ENCODE measurements around the gene TMEM151A.
"Not testable (repeated sequence)": the region's sequence is repeated elsewhere in the genome, so short reads cannot be mapped to it uniquely, and the experiment has no call there.

TMEM151A gene

GRCh38 chr11:66291706-66292542, at the start of gene TMEM151A:
TSS of gene TMEM151A (plus strand) at chr11:66291894. CDS start at chr11:66292014, 120 bp downstream.
- no peak for DNase-seq (ENCODE audit: low read depth in 2 of 2)

DNA sequence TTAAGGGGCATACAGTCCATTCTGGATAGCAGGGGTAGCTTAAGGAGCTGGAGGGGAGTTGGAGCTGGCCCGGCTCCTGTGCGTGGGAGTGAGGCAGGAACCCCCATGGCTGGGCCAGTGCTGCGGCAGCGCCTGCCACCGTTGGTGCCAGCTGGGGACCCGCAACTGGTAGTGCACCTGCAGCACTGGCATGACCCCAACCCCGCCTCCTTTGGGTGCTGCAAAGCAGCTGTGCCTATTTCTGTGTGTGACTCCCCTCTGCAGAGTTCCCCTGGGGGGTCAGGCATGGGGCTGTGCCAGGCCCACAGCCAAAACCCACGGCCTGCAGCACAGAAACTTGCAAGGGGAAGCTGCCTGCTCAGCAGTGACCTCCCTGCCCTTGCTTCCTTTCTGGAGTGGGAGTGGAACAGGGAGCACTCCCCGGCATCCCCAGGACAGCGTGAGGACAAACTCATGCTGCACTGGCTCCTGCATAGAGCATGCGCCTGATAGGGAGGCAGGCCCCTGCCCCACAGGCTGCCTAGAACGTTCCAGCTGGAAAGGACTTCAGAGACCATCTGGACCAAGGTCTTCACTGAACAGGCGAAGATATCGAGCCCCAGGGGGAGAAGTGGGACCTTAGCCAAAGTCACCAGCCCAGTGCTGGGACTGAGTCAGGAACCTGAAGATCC, 49.5 kb upstream of the TMEM151A start:
- DNase-seq (ENCODE audit: low read depth in 2 of 2): no peak

DNA sequence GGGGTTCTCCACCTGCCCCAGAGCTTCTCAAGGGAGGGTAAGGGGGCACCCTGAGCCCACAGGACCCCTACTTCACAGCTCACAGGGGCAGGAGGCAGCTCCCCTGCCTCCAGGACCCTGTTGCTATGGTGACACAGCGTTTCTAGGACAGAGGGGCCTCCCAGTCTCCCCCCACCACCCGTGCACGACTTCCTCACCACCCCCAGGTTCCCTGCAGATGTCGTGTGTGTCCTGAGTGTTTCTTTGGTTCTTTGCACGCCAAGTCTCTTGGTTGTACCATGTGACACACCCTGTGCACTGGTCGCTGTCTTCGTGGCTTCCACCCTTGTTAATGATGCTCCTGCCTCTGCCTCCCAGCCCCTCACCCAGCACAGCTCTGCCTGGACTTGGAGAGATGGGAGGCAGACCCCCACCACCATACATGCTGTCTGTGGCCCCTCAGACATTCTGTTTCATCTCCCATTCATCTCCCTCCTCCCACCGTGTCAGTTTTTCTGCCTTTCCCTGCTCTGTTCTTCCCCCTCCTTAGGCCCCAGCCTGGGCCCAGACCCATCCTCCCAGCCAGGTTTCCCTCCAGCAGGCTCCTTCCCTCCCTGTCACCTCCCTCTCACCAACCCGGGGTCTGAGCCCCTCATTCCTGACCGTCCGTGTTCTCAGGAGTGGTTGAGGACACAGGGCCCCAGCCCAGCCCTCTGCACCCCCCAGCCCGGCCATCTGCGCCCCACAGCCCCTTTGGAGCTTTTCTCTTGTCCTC, 47.7 kb upstream of the TMEM151A start:
- no peak for DNase-seq (ENCODE audit: low read depth in 2 of 2)

DNA sequence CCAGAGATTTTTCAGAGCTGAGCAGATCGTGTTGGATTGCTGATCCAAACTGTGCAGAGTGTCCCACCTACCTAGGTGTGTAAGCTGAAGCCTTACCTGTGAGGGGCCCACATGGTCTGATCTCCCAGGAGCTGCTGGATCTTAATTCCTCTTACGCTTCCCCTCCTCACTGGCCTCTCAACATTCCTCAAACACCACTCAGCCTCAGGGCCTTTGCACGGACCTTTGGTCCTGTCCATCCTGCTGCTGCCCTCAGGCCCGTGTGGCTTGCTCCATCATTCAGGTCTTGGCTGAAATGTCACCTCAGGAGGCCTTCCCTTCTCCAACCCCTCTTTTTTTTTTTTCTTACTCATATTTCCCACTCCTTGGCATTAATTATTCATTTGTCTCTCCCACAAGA, 44.4 kb upstream of the TMEM151A start:
- DNase-seq (ENCODE audit: low read depth in 2 of 2): no peak

DNA sequence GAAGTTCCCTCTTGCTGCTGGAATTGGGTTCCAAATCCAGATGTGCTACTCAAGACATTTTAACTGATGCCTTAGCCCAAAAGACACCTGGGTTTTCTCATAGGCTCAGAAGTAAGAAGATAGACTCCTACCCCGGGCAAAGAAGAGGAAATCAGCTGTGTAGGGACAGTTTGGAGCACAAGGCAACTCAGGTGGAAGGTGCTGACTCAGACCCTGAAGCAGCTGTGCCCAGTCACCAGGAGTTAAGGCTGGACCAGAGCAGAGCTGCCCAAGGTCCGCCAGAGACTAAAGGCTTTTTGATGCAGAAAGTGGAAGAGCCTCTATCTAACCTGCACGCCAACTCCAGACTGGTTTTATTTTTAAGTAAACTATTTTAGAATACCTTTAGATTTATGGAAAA, 43.9 kb upstream of the TMEM151A start:
- DNase-seq (ENCODE audit: low read depth in 2 of 2): no peak

DNA sequence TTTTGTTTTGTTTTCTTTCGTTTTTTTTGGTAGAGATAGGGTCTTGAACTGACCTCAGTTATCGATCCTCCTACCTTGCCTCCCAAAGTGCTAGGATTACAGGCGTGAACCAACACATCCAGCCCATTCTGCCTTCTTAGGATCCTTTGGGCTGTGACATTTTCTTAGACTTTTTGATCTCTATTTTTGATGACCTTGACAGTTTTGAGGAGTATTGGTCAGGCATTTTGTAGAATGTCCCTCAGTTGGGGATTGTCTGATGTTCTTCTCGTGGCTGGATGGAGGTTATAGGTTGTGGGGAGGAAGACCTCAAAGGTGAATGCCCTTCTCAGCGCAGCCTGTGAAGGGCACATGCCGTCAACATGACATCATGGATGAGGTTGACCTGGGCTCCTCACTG, 42.8 kb upstream of the TMEM151A start:
- no peak for DNase-seq (ENCODE audit: low read depth in 2 of 2)

- DNase-seq (ENCODE audit: low read depth in 2 of 2): no peak
Observed at GRCh38 chr11:66251809-66252208, 39.9 kb upstream of the TMEM151A start.

DNA sequence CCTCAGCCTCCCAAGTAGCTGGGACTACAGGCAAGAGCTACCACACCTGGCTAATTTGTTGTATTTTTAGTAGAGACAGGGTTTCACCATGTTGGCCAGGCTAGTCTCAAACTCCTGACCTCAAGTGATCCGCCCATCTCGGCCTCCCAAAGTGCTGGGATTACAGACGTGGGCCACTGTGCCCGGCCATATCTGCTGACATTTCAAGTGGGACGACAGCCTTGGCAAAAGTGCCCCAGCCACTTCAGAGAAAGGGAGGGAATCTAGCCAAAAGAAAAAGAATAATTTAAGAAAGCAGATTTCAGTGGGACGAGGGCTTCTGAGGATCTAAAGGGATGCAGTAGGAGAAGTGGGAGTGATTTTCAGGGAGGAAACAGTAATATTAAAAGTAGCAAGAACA, 38.6 kb upstream of the TMEM151A start:
- DNase-seq (ENCODE audit: low read depth in 2 of 2): not testable (repeated sequence)

DNA sequence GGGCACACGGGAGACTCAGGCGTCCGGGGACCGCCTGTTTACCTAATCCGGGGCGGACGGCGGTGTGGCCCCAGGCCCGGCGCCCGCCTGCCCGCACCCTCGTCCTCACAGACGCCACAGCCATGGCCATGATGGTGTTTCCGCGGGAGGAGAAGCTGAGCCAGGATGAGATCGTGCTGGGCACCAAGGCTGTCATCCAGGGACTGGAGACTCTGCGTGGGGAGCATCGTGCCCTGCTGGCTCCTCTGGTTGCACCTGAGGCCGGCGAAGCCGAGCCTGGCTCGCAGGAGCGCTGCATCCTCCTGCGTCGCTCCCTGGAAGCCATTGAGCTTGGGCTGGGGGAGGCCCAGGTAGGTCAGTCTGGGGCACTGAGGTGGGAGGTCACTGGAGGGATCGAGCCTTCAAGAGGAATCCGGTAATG, 33.2 kb upstream of the TMEM151A start:
- no peak for DNase-seq (ENCODE audit: low read depth in 2 of 2)

- DNase-seq (ENCODE audit: low read depth in 2 of 2): no peak
Observed at GRCh38 chr11:66259225-66259624, 32.5 kb upstream of the TMEM151A start.

GRCh38 chr11:66259956-66260355, 31.7 kb upstream of the TMEM151A start:
- no peak for DNase-seq (ENCODE audit: low read depth in 2 of 2)

DNA sequence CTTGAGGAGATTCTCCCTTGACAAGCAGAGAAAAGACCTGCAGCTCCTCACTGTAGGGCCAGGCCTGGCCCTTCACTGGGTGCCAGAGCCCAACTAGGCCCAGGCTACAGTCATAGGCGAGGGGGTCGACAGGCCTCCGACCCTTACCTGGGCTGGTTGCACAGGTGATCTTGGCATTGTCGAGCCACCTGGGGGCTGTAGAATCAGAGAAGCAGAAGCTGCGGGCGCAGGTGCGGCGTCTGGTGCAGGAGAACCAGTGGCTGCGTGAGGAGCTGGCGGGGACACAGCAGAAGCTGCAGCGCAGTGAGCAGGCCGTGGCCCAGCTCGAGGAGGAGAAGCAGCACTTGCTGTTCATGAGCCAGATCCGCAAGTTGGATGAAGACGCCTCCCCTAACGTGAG, 30.1 kb upstream of the TMEM151A start:
- no peak for DNase-seq (ENCODE audit: low read depth in 2 of 2)

GRCh38 chr11:66262191-66262590, 29.5 kb upstream of the TMEM151A start:
- no peak for DNase-seq (ENCODE audit: low read depth in 2 of 2)

DNA sequence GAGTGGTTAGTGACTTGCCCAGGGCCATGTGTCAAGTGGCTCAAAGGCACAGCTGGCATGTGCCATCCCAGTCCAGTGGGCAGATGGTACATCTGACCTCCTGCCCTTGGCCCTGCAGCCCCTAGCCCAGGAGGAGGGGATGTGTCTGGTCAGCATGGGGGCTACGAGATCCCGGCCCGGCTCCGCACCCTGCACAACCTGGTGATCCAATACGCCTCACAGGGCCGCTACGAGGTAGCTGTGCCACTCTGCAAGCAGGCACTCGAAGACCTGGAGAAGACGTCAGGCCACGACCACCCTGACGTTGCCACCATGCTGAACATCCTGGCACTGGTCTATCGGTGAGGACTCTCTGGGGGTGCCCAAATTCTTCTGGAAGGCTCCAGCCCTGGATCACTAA, 29.0 kb upstream of the TMEM151A start:
- no peak for DNase-seq (ENCODE audit: low read depth in 2 of 2)

DNA sequence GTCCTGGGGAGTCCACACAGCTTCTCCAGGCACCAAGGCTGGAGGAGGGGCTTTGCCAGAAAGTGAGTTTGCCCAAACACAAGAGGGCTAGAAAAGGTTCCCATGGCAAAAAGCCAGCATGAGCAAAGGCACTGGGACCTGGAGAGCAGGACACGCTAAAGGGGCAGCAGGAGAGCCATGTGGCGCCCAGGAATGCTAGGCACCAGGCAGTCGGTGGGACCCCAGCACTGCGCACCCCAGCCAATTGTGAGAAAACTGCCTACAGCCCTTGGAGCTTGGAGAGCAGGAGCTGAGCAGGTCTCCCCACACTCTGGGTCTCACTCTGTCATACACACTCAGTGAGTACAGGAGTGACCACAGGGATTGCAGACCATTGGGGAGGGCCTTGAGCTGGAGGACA, 28.5 kb upstream of the TMEM151A start:
- DNase-seq (ENCODE audit: low read depth in 2 of 2): no peak

- DNase-seq (ENCODE audit: low read depth in 2 of 2): no peak
Observed at GRCh38 chr11:66263785-66264184, 27.9 kb upstream of the TMEM151A start.

DNA sequence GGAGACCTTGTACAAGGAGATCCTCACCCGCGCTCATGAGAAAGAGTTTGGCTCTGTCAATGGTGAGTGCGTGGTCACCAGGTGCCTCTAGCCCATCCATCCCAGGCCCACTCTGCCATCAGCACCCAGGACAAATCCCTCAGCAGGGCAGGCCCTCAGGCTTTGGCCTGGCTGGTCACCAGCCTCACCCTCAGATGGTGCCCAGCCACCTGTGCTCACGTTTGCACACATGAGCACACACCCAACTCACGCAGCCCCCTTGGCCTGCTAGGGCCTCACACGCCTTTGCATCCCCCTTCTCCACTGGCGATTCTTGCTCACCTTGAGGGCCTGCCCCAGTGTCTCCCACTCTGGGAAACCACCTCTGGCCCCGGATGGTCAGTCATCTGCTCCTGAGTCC, 27.3 kb upstream of the TMEM151A start:
- no peak for DNase-seq (ENCODE audit: low read depth in 2 of 2)

DNA sequence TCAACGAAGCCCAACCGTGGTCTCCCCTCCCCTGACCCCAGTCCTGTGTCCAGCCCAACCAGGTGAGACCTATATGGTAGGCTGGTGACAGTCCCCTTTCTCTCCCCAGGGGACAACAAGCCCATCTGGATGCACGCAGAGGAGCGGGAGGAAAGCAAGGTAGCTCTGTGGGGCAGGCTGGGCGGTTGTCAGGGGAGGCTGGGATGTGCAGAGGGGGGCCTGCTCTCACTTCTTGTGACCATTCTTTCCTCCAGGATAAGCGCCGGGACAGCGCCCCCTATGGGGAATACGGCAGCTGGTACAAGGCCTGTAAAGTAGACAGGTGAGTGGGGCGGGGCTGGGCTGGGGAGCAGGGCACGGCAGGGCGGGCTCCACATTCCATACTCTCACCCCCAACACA, 26.8 kb upstream of the TMEM151A start:
- DNase-seq (ENCODE audit: low read depth in 2 of 2): peak in 1 of 2 donors; percentile 46

DNA sequence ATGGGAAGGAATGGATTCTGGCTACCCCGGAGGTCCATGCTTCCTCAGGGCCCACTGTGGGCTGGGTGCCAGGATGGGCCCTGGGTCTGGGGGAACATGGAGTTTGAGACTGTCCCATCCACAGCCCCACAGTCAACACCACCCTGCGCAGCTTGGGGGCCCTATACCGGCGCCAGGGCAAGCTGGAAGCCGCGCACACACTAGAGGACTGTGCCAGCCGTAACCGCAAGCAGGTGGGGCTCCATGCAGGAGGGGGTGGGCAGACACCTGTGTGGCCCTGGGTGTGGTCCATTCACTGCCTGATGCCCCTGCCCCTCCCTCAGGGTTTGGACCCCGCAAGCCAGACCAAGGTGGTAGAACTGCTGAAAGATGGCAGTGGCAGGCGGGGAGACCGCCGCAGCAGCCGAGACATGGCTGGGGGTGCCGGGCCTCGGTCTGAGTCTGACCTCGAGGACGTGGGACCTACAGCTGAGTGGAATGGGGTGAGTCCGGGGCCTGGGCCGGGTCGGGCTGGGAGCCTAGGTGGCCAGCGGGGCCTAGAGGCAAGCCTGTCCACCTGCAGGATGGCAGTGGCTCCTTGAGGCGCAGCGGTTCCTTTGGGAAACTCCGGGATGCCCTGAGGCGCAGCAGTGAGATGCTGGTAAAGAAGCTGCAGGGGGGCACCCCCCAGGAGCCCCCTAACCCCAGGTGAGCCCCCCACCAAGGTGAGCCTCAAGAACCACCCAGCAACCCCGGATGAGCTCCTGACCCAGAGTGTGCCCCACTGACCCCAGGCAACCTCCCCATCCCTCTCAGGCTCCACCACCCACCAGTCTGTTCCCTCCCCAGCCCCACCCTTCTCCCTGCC, 25.9 kb upstream of the TMEM151A start:
- DNase-seq (ENCODE audit: low read depth in 2 of 2): no peak

- DNase-seq (ENCODE audit: low read depth in 2 of 2): no peak
Observed at GRCh38 chr11:66266378-66267038, 25.2 kb upstream of the TMEM151A start.

- no peak for DNase-seq (ENCODE audit: low read depth in 2 of 2)
Observed at GRCh38 chr11:66267039-66267378, 24.7 kb upstream of the TMEM151A start.
